IPS DF 19.7 (cell line): ENCODE data around the gene MIA2.
"Not testable (repeated sequence)": the region's sequence is repeated elsewhere in the genome, so short reads cannot be mapped to it uniquely, and the experiment has no call there.

ENCODE experiments used
- DNase-seq: peaks from one replicate; pipeline ENCODE4 v3.0.0-alpha.2; 2013; ENCODE audit warnings: low read depth, low spot score

MIA2 gene

GRCh38 chr14:39341126-39341525 lies 107.4 kb downstream of the MIA2 start:
- not testable (repeated sequence) for DNase-seq

- no peak for DNase-seq
Measured at GRCh38 chr14:39342768-39343167, 109.1 kb downstream of the MIA2 start.

GRCh38 chr14:39343614-39344013 lies 109.9 kb downstream of the MIA2 start:
- DNase-seq, result no peak

GRCh38 chr14:39350866-39351265 lies 117.2 kb downstream of the MIA2 start:
- no peak for DNase-seq

GRCh38 chr14:39351708-39352107 lies 118.0 kb downstream of the MIA2 start:
- no peak for DNase-seq

GRCh38 chr14:39359069-39359468 lies 125.4 kb downstream of the MIA2 start:
- DNase-seq, result not testable (repeated sequence)

GRCh38 chr14:39360316-39360715 lies 126.6 kb downstream of the MIA2 start:
- DNase-seq, result no peak

GRCh38 chr14:39361556-39361955 lies 127.8 kb downstream of the MIA2 start:
- not testable (repeated sequence) for DNase-seq

- DNase-seq, result no peak
Measured at GRCh38 chr14:39364509-39364908, 130.8 kb downstream of the MIA2 start.

- DNase-seq, result no peak
Measured at GRCh38 chr14:39365354-39365753, 131.6 kb downstream of the MIA2 start.

GRCh38 chr14:39366460-39367386 lies 133.0 kb downstream of the MIA2 start:
- no peak for DNase-seq

GRCh38 chr14:39367387-39367751 lies 133.7 kb downstream of the MIA2 start:
- DNase-seq, result peak; percentile 40

- DNase-seq, result peak; percentile 84
Measured at GRCh38 chr14:39368261-39368959, 134.7 kb downstream of the MIA2 start.

- DNase-seq, result no peak
Measured at GRCh38 chr14:39369029-39369428, 135.3 kb downstream of the MIA2 start.

- DNase-seq, result no peak
Measured at GRCh38 chr14:39370415-39370814, 136.7 kb downstream of the MIA2 start.

- no peak for DNase-seq
Measured at GRCh38 chr14:39372656-39373055, 138.9 kb downstream of the MIA2 start.

- DNase-seq, result no peak
Measured at GRCh38 chr14:39374851-39375250, 141.1 kb downstream of the MIA2 start.

GRCh38 chr14:39376667-39377403 lies 143.1 kb downstream of the MIA2 start:
- no peak for DNase-seq

GRCh38 chr14:39381366-39381765 lies 147.7 kb downstream of the MIA2 start:
- DNase-seq, result no peak

GRCh38 chr14:39382463-39382862 lies 148.7 kb downstream of the MIA2 start:
- no peak for DNase-seq

GRCh38 chr14:39383026-39383660 lies 149.4 kb downstream of the MIA2 start:
- DNase-seq, result no peak

GRCh38 chr14:39383741-39384140 lies 150.0 kb downstream of the MIA2 start:
- DNase-seq, result no peak
